ENCODE measurements around the gene ARHGAP5.

Gene ARHGAP5

GRCh38 chr14:32183151-32184058 is 106.3 kb downstream of the ARHGAP5 start:
- no peak overlapping the region for H3K4me3 ChIP-seq (ENCODE audit: extremely low read depth, insufficient read depth, low read length, poor library complexity, severe bottlenecking)
- 100% methylated on average over 1 of the region's 2 CpGs; no CpG with 5 or more reads in 1 of the 2 experiments for WGBS, 2 experiments (ENCODE audit: insufficient coverage in 2 of 2)
- H3K4me1 ChIP-seq (ENCODE audit: control insufficient read depth, insufficient read depth, low read length, poor library complexity, severe bottlenecking): no peaks in the 10 kb centered on the region
- H3K27ac ChIP-seq (ENCODE audit: low read depth, low read length, severe bottlenecking): no peak overlapping the region
- H3K36me3 ChIP-seq (ENCODE audit: control insufficient read depth, insufficient read depth, low read length): no peaks in the 10 kb centered on the region
- peaks cover 17% of the 10 kb centered on the region for H3K9me3 ChIP-seq (ENCODE audit: control insufficient read depth, low read length)

DNA sequence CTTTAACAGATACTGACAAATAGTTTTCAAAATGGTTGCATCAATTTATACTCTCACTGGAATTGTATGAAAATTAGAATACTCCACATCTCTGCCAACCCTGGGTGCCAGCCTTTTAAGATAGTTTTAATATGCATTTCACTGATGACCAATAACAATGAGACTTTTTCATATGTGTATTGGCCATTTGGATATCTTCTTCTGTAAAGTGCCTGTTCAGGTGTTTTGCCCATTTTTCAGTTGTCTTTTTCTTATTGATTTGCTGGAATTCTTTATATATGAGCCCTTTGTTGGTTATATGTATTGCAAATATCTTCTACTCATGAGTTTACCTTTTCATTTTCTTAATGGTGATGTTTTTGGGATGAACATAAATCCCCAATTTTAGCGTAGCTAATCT is 108.0 kb downstream of the ARHGAP5 start:
- peaks cover 11% of the 10 kb centered on the region for H3K9me3 ChIP-seq (ENCODE audit: control insufficient read depth, low read length)
- no peaks in the 10 kb centered on the region for H3K4me1 ChIP-seq (ENCODE audit: control insufficient read depth, insufficient read depth, low read length, poor library complexity, severe bottlenecking)
- no peaks in the 10 kb centered on the region for H3K36me3 ChIP-seq (ENCODE audit: control insufficient read depth, insufficient read depth, low read length)
- no peak overlapping the region for H3K27ac ChIP-seq (ENCODE audit: low read depth, low read length, severe bottlenecking)
- no peak overlapping the region for H3K4me3 ChIP-seq (ENCODE audit: extremely low read depth, insufficient read depth, low read length, poor library complexity, severe bottlenecking)
- no CpG with 5 or more reads among the region's 1 CpG for WGBS, 2 experiments (ENCODE audit: insufficient coverage in 2 of 2)

DNA sequence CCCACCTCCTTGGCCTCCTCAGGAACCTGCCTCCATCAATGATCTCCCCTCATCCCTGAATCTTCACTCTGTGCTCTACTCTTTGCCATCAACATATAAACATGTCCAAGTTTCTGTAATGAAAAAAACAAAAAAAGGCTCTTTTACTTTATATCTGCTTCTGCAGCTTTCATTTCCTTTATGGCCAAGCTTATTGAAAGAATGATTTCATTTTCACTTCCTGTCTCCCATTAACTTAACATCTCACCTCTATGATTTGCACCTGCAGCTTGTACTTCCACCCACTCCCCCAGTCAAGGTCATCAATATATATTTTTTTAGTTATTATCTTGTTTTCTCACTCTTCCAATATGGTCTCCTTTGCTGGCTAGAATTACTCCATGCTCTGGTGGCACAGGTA is 109.1 kb downstream of the ARHGAP5 start:
- H3K9me3 ChIP-seq (ENCODE audit: control insufficient read depth, low read length): peaks cover 11% of the 10 kb centered on the region
- no peak overlapping the region for H3K4me3 ChIP-seq (ENCODE audit: extremely low read depth, insufficient read depth, low read length, poor library complexity, severe bottlenecking)
- H3K27ac ChIP-seq (ENCODE audit: low read depth, low read length, severe bottlenecking): no peak overlapping the region
- H3K36me3 ChIP-seq (ENCODE audit: control insufficient read depth, insufficient read depth, low read length): no peaks in the 10 kb centered on the region
- no peaks in the 10 kb centered on the region for H3K4me1 ChIP-seq (ENCODE audit: control insufficient read depth, insufficient read depth, low read length, poor library complexity, severe bottlenecking)

GRCh38 chr14:32189811-32190210 is 112.7 kb downstream of the ARHGAP5 start:
- H3K9me3 ChIP-seq (ENCODE audit: control insufficient read depth, low read length): peaks cover 8% of the 10 kb centered on the region
- no peak overlapping the region for H3K4me3 ChIP-seq (ENCODE audit: extremely low read depth, insufficient read depth, low read length, poor library complexity, severe bottlenecking)
- H3K27ac ChIP-seq (ENCODE audit: low read depth, low read length, severe bottlenecking): no peak overlapping the region
- H3K4me1 ChIP-seq (ENCODE audit: control insufficient read depth, insufficient read depth, low read length, poor library complexity, severe bottlenecking): no peaks in the 10 kb centered on the region
- 100% methylated on average over 1 of the region's 1 CpG for WGBS, 2 experiments (ENCODE audit: insufficient coverage in 2 of 2)
- H3K36me3 ChIP-seq (ENCODE audit: control insufficient read depth, insufficient read depth, low read length): no peaks in the 10 kb centered on the region

GRCh38 chr14:32190673-32191072 is 113.6 kb downstream of the ARHGAP5 start:
- no peak overlapping the region for H3K27ac ChIP-seq (ENCODE audit: low read depth, low read length, severe bottlenecking)
- no CpG with 5 or more reads among the region's 3 CpGs for WGBS, 2 experiments (ENCODE audit: insufficient coverage in 2 of 2)
- H3K4me1 ChIP-seq (ENCODE audit: control insufficient read depth, insufficient read depth, low read length, poor library complexity, severe bottlenecking): no peaks in the 10 kb centered on the region
- H3K4me3 ChIP-seq (ENCODE audit: extremely low read depth, insufficient read depth, low read length, poor library complexity, severe bottlenecking): no peak overlapping the region
- H3K36me3 ChIP-seq (ENCODE audit: control insufficient read depth, insufficient read depth, low read length): no peaks in the 10 kb centered on the region
- peaks cover 3% of the 10 kb centered on the region for H3K9me3 ChIP-seq (ENCODE audit: control insufficient read depth, low read length)

DNA sequence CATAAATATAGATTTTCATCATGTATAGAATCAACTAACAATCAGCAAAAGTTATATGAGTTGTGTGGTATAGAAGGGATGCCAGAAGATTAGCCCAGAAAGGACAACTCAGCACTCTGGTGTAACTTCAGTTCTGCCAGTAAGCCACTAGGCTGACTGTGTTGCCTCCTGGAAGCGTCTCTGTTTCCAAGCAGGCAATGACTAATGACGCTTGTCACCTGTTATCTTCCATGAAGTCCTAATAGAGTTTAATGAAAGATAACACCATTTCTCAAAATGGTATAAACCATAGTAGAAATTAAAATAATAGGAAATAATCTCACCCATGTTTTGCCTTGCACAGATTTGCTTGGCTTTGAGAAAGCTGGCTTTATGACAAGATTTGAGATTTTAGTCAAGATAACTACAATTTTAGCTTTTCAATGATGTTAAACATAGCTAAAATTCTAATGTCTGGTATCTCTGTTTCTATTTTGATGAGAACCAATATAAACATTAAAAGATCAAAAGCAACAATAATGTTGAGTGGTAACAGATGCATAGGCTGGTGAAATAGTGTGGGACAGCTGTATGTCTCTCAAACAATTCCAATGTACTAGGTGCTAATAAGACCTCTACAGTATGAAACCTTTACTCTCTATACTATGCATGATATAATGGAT is 115.7 kb downstream of the ARHGAP5 start:
- 100% methylated on average over 1 of the region's 2 CpGs; no CpG with 5 or more reads in 1 of the 2 experiments for WGBS, 2 experiments (ENCODE audit: insufficient coverage in 2 of 2)
- Histone ChIP-seq H3K36me3 (ENCODE audit: control insufficient read depth, insufficient read depth, low read length) (no peaks in the 10 kb centered on the region), H3K27ac (ENCODE audit: low read depth, low read length, severe bottlenecking) (no peak overlapping the region)

GRCh38 chr14:32193532-32193931 is 116.4 kb downstream of the ARHGAP5 start:
- no peak overlapping the region for H3K4me3 ChIP-seq (ENCODE audit: extremely low read depth, insufficient read depth, low read length, poor library complexity, severe bottlenecking)
- no peaks in the 10 kb centered on the region for H3K4me1 ChIP-seq (ENCODE audit: control insufficient read depth, insufficient read depth, low read length, poor library complexity, severe bottlenecking)
- no peak overlapping the region for H3K27ac ChIP-seq (ENCODE audit: low read depth, low read length, severe bottlenecking)
- H3K9me3 ChIP-seq (ENCODE audit: control insufficient read depth, low read length): no peaks in the 10 kb centered on the region
- no peaks in the 10 kb centered on the region for H3K36me3 ChIP-seq (ENCODE audit: control insufficient read depth, insufficient read depth, low read length)
- WGBS, 2 experiments (ENCODE audit: insufficient coverage in 2 of 2): 100% methylated on average over 1 of the region's 2 CpGs

More for the DNA sequence above, 115.7 kb downstream of the ARHGAP5 start:
- H3K4me3 ChIP-seq (ENCODE audit: extremely low read depth, insufficient read depth, low read length, poor library complexity, severe bottlenecking): no peak overlapping the region
- no peaks in the 10 kb centered on the region for H3K9me3 ChIP-seq (ENCODE audit: control insufficient read depth, low read length)
- no peaks in the 10 kb centered on the region for H3K4me1 ChIP-seq (ENCODE audit: control insufficient read depth, insufficient read depth, low read length, poor library complexity, severe bottlenecking)

GRCh38 chr14:32195636-32196035 is 118.5 kb downstream of the ARHGAP5 start:
- Histone ChIP-seq H3K4me1 (ENCODE audit: control insufficient read depth, insufficient read depth, low read length, poor library complexity, severe bottlenecking) (no peaks in the 10 kb centered on the region), H3K36me3 (ENCODE audit: control insufficient read depth, insufficient read depth, low read length) (no peaks in the 10 kb centered on the region), H3K27ac (ENCODE audit: low read depth, low read length, severe bottlenecking) (no peak overlapping the region), H3K4me3 (ENCODE audit: extremely low read depth, insufficient read depth, low read length, poor library complexity, severe bottlenecking) (no peak overlapping the region), H3K9me3 (ENCODE audit: control insufficient read depth, low read length) (no peaks in the 10 kb centered on the region)
- no CpG with 5 or more reads among the region's 1 CpG for WGBS, 2 experiments (ENCODE audit: insufficient coverage in 2 of 2)

DNA sequence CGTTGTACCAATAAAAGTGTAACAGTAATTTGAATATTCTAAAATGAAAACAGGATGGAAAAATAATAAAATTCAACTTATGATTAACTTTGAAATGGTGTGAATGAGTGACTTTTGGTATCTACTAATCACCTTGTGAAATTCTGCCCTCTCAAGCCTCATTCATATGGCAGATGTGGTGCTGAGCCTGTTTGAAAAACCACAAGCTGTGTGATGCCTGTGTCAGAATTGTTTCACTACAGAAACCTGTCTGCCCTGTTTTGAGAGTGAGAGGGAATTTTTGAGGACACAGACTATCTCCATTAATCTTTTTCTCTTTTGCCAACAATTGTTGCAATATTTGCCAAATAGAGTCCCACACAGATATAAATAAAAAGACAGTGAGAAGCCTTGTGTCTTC is 120.8 kb downstream of the ARHGAP5 start:
- WGBS, 2 experiments (ENCODE audit: insufficient coverage in 2 of 2): no CpG with 5 or more reads among the region's 1 CpG
- H3K36me3 ChIP-seq (ENCODE audit: control insufficient read depth, insufficient read depth, low read length): no peaks in the 10 kb centered on the region

DNA sequence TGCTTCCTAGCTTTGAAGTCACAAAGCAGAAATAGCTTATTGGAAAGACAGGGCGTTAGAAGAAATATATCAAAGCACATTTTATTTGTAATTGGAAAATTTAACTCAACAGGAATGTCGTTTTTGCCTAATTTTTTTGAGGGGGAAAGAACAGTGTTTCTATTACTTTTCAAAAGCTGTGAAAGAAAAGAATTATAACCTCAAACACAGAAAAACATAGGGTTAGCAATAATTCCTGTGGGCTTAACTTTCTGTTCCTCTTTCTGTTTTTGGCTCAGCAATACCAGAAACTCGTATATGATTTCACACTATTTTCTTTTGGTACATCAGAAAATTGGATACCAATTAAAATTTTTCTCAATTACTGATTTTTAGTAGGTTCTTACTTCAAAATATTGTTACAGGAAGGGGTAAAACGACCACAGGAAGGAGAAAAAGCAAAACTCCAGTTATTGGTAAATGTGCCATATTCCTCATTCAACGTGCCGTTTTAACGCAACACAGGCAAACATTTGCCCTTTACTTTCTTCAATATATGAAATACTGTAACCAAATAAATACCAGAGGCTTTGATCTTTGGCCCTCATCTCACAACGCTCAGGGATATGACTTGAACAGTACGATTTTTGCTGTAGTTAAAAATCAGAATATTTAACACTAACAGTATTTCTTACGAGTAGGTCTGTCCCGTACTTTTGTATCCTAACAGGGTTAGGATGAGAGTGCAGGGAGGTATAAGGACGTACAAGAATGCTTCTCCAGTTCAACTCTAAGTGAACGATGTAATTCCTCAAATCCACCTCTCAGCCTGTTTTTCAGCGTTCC is 123.5 kb downstream of the ARHGAP5 start:
- peak overlapping the region; percentile 61 for H3K4me3 ChIP-seq (ENCODE audit: extremely low read depth, insufficient read depth, low read length, poor library complexity, severe bottlenecking)

More for the DNA sequence above, 120.8 kb downstream of the ARHGAP5 start:
- H3K27ac ChIP-seq (ENCODE audit: low read depth, low read length, severe bottlenecking): no peak overlapping the region
- no peak overlapping the region for H3K4me3 ChIP-seq (ENCODE audit: extremely low read depth, insufficient read depth, low read length, poor library complexity, severe bottlenecking)
- no peaks in the 10 kb centered on the region for H3K4me1 ChIP-seq (ENCODE audit: control insufficient read depth, insufficient read depth, low read length, poor library complexity, severe bottlenecking)
- no peaks in the 10 kb centered on the region for H3K9me3 ChIP-seq (ENCODE audit: control insufficient read depth, low read length)

More for the DNA sequence above, 123.5 kb downstream of the ARHGAP5 start:
- Histone ChIP-seq H3K36me3 (ENCODE audit: control insufficient read depth, insufficient read depth, low read length) (no peaks in the 10 kb centered on the region), H3K4me1 (ENCODE audit: control insufficient read depth, insufficient read depth, low read length, poor library complexity, severe bottlenecking) (no peaks in the 10 kb centered on the region), H3K27ac (ENCODE audit: low read depth, low read length, severe bottlenecking) (no peak overlapping the region), H3K9me3 (ENCODE audit: control insufficient read depth, low read length) (no peaks in the 10 kb centered on the region)
- WGBS, 2 experiments (ENCODE audit: insufficient coverage in 2 of 2): 0% methylated on average over 1 to 3 of the region's 14 CpGs
